Muscle layer of duodenum (tissue), 2 donors: ENCODE measurements around the gene KIF1A.

Source experiments
- H3K27ac ChIP-seq: one replicate; pipeline ENCODE4 v1.7.0; 2013; ENCODE audit warnings: mild to moderate bottlenecking, low read length
- H3K27me3 ChIP-seq: one replicate; pipeline ENCODE4 v1.7.0; 2013; ENCODE audit warnings: low read depth, mild to moderate bottlenecking, control low read depth, low read length
- H3K36me3 ChIP-seq, 2 donors: one replicate each; pipeline ENCODE4 v1.7.0; 2013; ENCODE audit warnings: low read length in 2 of 2, control low read depth in 1 of 2, mild to moderate bottlenecking in 1 of 2; ENCODE audit not compliant: insufficient read depth in 2 of 2, control insufficient read depth in 1 of 2
- H3K4me1 ChIP-seq, 2 donors: one replicate each; pipeline ENCODE4 v1.7.0; 2013; ENCODE audit warnings: low read length in 2 of 2, mild to moderate bottlenecking in 2 of 2, control low read depth in 1 of 2, moderate library complexity in 1 of 2; ENCODE audit not compliant: insufficient read depth in 2 of 2, control insufficient read depth in 1 of 2
- H3K4me3 ChIP-seq, 2 donors: one replicate each; pipeline ENCODE4 v1.7.0; 2013; ENCODE audit warnings: low read length in 2 of 2, low read depth in 1 of 2, mild to moderate bottlenecking in 1 of 2
- H3K9me3 ChIP-seq, 2 donors: one replicate each; pipeline ENCODE4 v1.7.0; 2013; ENCODE audit warnings: low read length in 2 of 2, control low read depth in 1 of 2, mild to moderate bottlenecking in 1 of 2; ENCODE audit not compliant: control insufficient read depth in 1 of 2
- donor health status: healthy.

The KIF1A gene

GRCh38 chr2:240815761-240816583 lies 4.0 kb downstream of the KIF1A start:
- Histone ChIP-seq H3K4me1 (peaks cover 0 to 22% of the 10 kb centered on the region in 2 donors), H3K36me3 (no peaks in the 10 kb centered on the region), H3K27ac (no peak overlapping the region), H3K9me3 (peaks cover 3 to 5% of the 10 kb centered on the region in 2 donors), H3K4me3 (no peak overlapping the region), H3K27me3 (peaks cover 3% of the 10 kb centered on the region)

- H3K4me3 ChIP-seq, result no peak overlapping the region
- no peak overlapping the region for H3K27ac ChIP-seq
- H3K4me1 ChIP-seq, result peaks cover 0 to 14% of the 10 kb centered on the region in 2 donors
- no peaks in the 10 kb centered on the region for H3K27me3 ChIP-seq
- peaks cover 3 to 5% of the 10 kb centered on the region in 2 donors for H3K9me3 ChIP-seq
- no peaks in the 10 kb centered on the region for H3K36me3 ChIP-seq
Observed at GRCh38 chr2:240814946-240815760, 4.9 kb downstream of the KIF1A start.

GRCh38 chr2:240814280-240814679 lies 5.7 kb downstream of the KIF1A start:
- H3K4me1 ChIP-seq, result peaks cover 0 to 9% of the 10 kb centered on the region in 2 donors
- no peak overlapping the region for H3K27ac ChIP-seq
- no peak overlapping the region for H3K4me3 ChIP-seq
- no peaks in the 10 kb centered on the region for H3K27me3 ChIP-seq
- H3K36me3 ChIP-seq, result no peaks in the 10 kb centered on the region
- H3K9me3 ChIP-seq, result peaks cover 3 to 5% of the 10 kb centered on the region in 2 donors

GRCh38 chr2:240813231-240813921 lies 6.6 kb downstream of the KIF1A start:
- H3K36me3 ChIP-seq, result no peaks in the 10 kb centered on the region
- H3K4me3 ChIP-seq, result no peak overlapping the region
- no peaks in the 10 kb centered on the region for H3K4me1 ChIP-seq
- no peak overlapping the region for H3K27ac ChIP-seq
- no peaks in the 10 kb centered on the region for H3K27me3 ChIP-seq
- H3K9me3 ChIP-seq, result peaks cover 3 to 5% of the 10 kb centered on the region in 2 donors

- no peaks in the 10 kb centered on the region for H3K27me3 ChIP-seq
- H3K27ac ChIP-seq, result no peak overlapping the region
- no peak overlapping the region for H3K4me3 ChIP-seq
Observed at GRCh38 chr2:240812721-240813120, 7.3 kb downstream of the KIF1A start.

GRCh38 chr2:240812301-240812680 lies 7.7 kb downstream of the KIF1A start:
- H3K36me3 ChIP-seq, result no peaks in the 10 kb centered on the region
- no peaks in the 10 kb centered on the region for H3K4me1 ChIP-seq
- no peak overlapping the region for H3K27ac ChIP-seq
- peaks cover 3 to 5% of the 10 kb centered on the region in 2 donors for H3K9me3 ChIP-seq
- H3K27me3 ChIP-seq, result no peaks in the 10 kb centered on the region
- no peak overlapping the region for H3K4me3 ChIP-seq

More at GRCh38 chr2:240812721-240813120, 7.3 kb downstream of the KIF1A start:
- Histone ChIP-seq H3K36me3 (no peaks in the 10 kb centered on the region), H3K4me1 (no peaks in the 10 kb centered on the region), H3K9me3 (peaks cover 3 to 5% of the 10 kb centered on the region in 2 donors)

- Histone ChIP-seq H3K27ac (no peak overlapping the region), H3K4me1 (no peaks in the 10 kb centered on the region), H3K27me3 (no peaks in the 10 kb centered on the region), H3K9me3 (peaks cover 3 to 5% of the 10 kb centered on the region in 2 donors), H3K36me3 (no peaks in the 10 kb centered on the region), H3K4me3 (no peak overlapping the region)
Observed at GRCh38 chr2:240811346-240812300, 8.4 kb downstream of the KIF1A start.

GRCh38 chr2:240810621-240811020 lies 9.4 kb downstream of the KIF1A start:
- Histone ChIP-seq H3K4me3 (no peak overlapping the region), H3K27ac (no peak overlapping the region), H3K27me3 (no peaks in the 10 kb centered on the region), H3K4me1 (no peaks in the 10 kb centered on the region), H3K36me3 (no peaks in the 10 kb centered on the region), H3K9me3 (peaks cover 3 to 5% of the 10 kb centered on the region in 2 donors)

GRCh38 chr2:240810199-240810598 lies 9.8 kb downstream of the KIF1A start:
- no peaks in the 10 kb centered on the region for H3K36me3 ChIP-seq
- H3K27ac ChIP-seq, result no peak overlapping the region
- no peaks in the 10 kb centered on the region for H3K27me3 ChIP-seq
- peaks cover 3 to 5% of the 10 kb centered on the region in 2 donors for H3K9me3 ChIP-seq
- no peak overlapping the region for H3K4me3 ChIP-seq
- H3K4me1 ChIP-seq, result no peaks in the 10 kb centered on the region

GRCh38 chr2:240809276-240809675 lies 10.7 kb downstream of the KIF1A start:
- Histone ChIP-seq H3K9me3 (peaks cover 1 to 3% of the 10 kb centered on the region in 2 donors), H3K4me1 (no peaks in the 10 kb centered on the region), H3K27ac (no peak overlapping the region), H3K27me3 (no peaks in the 10 kb centered on the region), H3K4me3 (no peak overlapping the region), H3K36me3 (no peaks in the 10 kb centered on the region)
